T-helper 2 cell treated with Interferon-gamma antibody and Interleukin-4, amounts not matched to agents 100 ng/mL and 5 ng/mL, for 36 hours (primary cell): ENCODE measurements around the gene PIAS1. TPM values are rescaled to one million over a fixed set of nuclear protein-coding genes. Genes with fewer than 3 reads are reported as not detected.
"Not testable (repeated sequence)": the region's sequence is repeated elsewhere in the genome, so short reads cannot be mapped to it uniquely, and the experiment has no call there.

Source experiments
- intact Hi-C: fragments of 100-400 bp; cut with micrococcal nuclease; formaldehyde crosslinking; loops from one replicate; pipeline ENCODE4 v1.15.1; 2023
- total RNA-seq: library from RNA; stranded (reverse); gene quantifications from 2 replicates; pipeline ENCODE4 v1.2.3, GENCODE V29; 2022

Gene PIAS1
- total RNA-seq, 1 donor from 2014 or later: 42.9 TPM

- intact Hi-C loops: no loop called here
Observed at GRCh38 chr15:68230157-68231100, 176.3 kb downstream of the PIAS1 start.

GRCh38 chr15:68231102-68231818 lies 177.1 kb downstream of the PIAS1 start:
- intact Hi-C loops: no loop called here

- intact Hi-C loops: no loop called here
Observed at GRCh38 chr15:68232449-68232848, 178.3 kb downstream of the PIAS1 start.

DNA sequence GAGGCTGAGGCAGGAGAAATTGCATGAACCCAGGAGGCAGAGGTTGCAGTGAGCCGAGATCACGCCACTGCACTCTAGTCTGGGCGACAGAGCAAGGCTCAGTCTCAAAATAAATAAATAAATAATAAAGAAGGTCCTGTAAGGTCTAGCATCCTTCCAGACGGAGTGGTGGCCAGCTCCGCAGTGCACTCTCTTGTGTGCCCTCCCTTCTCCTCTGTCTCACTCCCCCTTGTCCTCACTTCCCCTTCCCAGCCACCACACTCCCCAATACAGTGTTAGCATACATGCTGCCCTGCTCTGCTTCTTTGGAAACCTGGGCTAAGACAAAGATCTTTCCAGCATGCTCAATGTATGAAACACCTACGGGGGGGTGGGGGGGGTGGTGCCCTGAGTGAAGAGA lies 178.8 kb downstream of the PIAS1 start:
- intact Hi-C loops: no loop called here

- intact Hi-C loops: no loop called here
Observed at GRCh38 chr15:68234060-68234459, 179.9 kb downstream of the PIAS1 start.

- intact Hi-C loops: not testable (repeated sequence)
Observed at GRCh38 chr15:68234520-68234919, 180.4 kb downstream of the PIAS1 start.

- intact Hi-C loops: no loop called here
Observed at GRCh38 chr15:68235022-68235421, 180.9 kb downstream of the PIAS1 start.

GRCh38 chr15:68239025-68239424 lies 184.9 kb downstream of the PIAS1 start:
- intact Hi-C loops: no loop called here

- intact Hi-C loops: no loop called here
Observed at GRCh38 chr15:68241088-68241935, 187.2 kb downstream of the PIAS1 start.

Other genes with a start within 250 kb of the PIAS1 start
- 0.18 and 0.30 TPM in 2 replicates for gene SKOR1, start 228.8 kb upstream of the PIAS1 start, total RNA-seq
- gene RNU6-1, start 214.3 kb upstream of the PIAS1 start, total RNA-seq: not detected in 2 replicates
- 15.1 and 15.4 TPM in 2 replicates for gene CALML4, start 151.0 kb downstream of the PIAS1 start, total RNA-seq
- gene CLN6, start 175.4 kb downstream of the PIAS1 start, total RNA-seq: 80.1 and 80.4 TPM in 2 replicates
- gene FEM1B, start 223.4 kb downstream of the PIAS1 start, total RNA-seq: 38.3 and 50.0 TPM in 2 replicates